Limb (tissue), 2 donors: ENCODE measurements around the gene MKKS.
"Not testable (repeated sequence)": the region's sequence is repeated elsewhere in the genome, so short reads cannot be mapped to it uniquely, and the experiment has no call there.

ENCODE experiments used
- DNase-seq, 2 donors: peaks; one replicate each; pipeline ENCODE4 v3.0.0-alpha.2; 2016; ENCODE audit errors: extremely low spot score in 2 of 2

MKKS gene

GRCh38 chr20:10415013-10415650, 18.9 kb downstream of the MKKS start:
- DNase-seq: no peak

- no peak for DNase-seq
Measured at GRCh38 chr20:10412591-10413408, 21.2 kb downstream of the MKKS start.

DNA sequence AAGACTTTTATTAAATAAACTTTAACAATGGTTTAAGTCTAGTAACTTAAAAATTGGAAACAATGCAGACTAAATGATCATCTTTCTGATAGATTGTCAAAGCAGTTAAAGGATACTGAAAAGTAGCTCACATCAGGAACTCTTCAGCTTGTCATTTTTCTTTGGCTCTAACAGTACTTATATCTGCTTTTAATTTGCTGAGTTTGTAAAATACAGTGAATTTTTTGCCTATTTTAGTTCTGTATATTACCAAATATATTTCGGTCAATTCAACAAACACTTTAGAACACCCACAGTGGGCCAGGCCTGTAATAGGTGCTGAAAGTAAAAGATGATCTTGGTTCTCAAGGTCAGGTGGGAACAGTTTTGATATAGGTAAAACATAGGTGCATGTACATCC, 22.3 kb downstream of the MKKS start:
- DNase-seq: no peak

GRCh38 chr20:10408108-10408813, 25.8 kb downstream of the MKKS start:
- DNase-seq: no peak

DNA sequence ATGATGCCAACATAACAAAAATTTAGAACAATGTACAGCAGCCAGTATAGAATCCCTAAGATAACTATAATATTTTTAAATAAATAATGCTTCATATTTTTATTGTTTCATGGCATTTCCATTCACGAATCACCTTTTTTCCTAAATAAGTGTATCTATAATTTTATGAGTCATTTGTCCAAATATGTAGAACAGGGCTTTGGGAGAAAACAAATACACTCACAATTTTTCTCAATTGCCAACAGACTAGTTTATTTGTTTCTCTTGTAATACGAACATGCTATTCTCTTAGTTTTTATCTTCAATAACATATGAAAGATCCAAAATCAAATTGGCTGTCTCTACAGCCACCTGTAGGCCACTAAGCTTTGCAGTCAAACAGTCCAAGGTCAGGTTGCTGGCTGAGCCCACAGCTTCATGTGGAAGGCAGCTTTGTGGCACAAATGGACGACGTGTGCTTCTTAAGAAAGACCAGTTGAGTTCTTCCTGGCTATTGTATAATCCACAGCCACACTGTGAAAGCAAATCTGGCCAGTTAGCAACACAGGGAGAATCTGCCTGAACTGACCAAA, 29.0 kb downstream of the MKKS start:
- no peak for DNase-seq

DNA sequence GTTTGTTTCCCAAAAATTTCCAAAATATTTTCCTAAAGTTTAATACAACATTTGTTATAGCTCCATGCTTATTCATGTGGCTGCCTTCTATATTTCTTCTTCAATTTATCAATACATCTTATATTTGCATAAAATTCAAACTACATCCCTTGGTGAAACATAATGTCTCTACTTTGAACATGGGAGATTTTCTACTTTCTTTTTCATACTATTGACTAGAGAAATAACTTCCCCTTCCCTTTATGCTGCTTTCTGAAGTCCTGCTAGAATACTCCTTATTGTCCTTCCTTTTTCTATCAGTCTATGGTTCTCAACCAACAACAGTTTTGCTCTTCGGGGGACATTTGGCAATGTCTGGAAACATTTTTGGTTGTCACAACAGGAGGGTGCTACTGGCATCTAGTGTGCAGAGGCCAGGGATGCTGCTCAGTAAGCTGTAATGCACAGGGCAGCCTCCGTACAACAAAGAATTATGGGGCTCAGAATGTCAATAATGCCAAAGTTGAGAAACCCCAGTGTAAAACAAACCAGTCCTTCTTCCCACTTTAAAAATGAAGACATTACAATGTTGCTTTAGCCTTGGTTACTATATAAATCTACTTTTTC, 29.9 kb downstream of the MKKS start:
- no peak for DNase-seq

DNA sequence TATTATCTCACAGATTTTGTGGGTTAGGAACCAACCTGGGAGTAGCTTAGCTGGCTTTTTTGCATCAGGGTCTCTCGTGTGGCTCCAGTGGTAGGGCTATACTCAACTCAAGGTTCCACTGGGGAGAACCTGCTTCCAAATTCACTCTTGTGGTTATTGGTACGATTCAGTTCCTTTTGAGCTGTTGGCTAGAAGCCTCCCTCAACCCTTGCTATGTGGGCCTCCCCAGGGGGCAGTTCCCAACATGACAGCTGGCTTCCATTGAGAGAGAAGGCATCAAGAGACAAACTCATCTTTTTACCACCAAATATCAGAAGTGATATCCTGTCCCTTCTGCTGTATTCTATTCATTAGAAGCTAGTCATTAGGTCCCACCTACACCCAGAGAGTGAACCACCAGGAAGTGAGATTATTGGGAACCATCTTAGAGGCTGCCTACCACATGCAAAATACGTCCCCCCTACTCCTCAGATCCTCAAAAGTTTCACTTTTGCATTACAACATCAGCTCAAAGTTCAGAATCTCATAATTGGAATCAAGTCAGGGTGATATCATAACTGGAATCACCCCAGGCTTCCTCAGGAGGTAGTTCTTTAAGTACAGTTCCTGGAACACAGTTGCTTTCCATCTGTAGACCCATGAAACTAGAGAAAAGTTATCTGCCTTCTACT, 30.9 kb downstream of the MKKS start:
- no peak for DNase-seq

DNA sequence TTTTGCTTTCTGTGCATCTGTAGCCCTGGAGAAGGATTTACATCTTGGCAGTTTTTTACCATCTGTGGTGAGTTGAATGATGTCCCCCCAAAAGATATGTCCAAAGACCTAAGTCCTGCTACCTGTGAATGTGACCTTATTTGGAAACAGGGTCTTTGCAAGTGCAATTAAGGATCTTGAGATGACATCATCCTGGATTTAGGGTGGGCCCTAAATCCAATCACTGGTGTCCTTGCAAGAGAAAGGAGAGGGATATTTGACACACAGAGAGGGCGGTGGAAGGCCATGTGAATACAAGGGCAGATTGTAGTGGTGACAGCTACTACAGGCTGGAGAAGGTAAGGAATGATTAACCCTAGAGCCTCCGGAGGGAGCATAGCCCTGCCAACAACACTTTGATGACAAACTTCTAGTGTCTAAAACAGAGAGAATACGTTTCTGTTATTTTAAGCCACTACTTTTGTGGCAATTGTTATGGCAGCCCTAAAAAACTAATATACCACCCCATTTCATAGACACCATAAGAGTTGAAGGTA, 35.1 kb downstream of the MKKS start:
- DNase-seq: no peak

DNA sequence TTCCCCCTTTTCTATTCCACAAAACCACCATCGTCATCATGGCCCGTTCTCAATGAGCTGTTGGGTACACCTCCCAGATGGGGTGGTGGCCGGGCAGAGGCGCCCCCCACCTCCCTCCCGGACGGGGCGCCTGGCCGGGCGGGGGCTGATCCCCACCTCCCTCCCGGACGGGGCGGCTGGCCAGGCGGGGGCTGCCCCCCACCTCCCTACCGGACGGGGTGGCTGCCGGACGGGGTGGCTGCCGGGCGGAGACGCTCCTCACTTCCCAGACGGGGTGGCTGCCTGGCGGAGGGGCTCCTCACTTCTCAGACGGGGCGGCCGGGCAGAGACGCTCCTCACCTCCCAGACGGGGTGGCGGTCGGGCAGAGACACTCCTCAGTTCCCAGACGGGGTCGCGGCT, 39.3 kb downstream of the MKKS start:
- not testable (repeated sequence) for DNase-seq

DNA sequence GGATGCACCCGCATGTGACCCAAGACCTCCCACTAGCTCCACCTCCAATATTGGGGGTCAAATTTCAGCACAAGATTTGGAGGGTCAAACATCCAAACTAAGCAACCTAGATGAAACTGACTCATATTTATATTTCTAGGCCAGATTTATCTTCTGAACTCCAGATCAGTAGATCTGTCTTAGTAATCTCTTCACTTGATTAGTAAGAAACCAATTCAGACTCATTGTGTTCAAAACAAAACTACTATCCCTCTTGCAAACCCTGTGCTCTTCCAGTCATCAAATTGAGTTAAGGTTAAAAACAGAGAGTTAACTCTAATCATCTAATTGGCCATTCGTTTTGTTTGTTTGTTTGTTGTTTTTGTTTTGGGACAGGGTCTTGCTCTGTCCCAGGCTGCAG, 43.3 kb downstream of the MKKS start:
- no peak for DNase-seq

- no peak for DNase-seq
Measured at GRCh38 chr20:10388597-10388996, 45.4 kb downstream of the MKKS start.

- DNase-seq: no peak
Measured at GRCh38 chr20:10387686-10388085, 46.3 kb downstream of the MKKS start.

GRCh38 chr20:10385850-10386544, 48.0 kb downstream of the MKKS start:
- no peak for DNase-seq

DNA sequence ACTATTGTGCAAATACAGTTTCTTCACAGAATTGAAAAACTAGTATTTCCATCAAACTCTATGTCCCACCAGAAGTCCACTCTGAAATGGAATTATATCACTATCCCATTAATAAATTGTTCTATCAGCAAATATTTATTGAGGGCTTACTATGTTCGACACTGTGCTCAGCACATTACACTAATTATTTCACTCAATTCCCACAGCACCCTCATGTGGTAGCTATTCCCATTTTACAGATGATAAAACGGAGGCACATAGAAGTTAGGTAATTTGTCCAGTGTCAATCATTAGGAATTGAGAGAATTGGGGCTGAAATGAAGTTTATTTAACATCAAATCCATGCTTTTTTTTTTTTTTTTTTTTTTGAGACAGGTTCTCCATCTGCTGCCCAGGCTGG, 52.5 kb downstream of the MKKS start:
- no peak for DNase-seq

- no peak for DNase-seq
Measured at GRCh38 chr20:10379761-10380160, 54.3 kb downstream of the MKKS start.

DNA sequence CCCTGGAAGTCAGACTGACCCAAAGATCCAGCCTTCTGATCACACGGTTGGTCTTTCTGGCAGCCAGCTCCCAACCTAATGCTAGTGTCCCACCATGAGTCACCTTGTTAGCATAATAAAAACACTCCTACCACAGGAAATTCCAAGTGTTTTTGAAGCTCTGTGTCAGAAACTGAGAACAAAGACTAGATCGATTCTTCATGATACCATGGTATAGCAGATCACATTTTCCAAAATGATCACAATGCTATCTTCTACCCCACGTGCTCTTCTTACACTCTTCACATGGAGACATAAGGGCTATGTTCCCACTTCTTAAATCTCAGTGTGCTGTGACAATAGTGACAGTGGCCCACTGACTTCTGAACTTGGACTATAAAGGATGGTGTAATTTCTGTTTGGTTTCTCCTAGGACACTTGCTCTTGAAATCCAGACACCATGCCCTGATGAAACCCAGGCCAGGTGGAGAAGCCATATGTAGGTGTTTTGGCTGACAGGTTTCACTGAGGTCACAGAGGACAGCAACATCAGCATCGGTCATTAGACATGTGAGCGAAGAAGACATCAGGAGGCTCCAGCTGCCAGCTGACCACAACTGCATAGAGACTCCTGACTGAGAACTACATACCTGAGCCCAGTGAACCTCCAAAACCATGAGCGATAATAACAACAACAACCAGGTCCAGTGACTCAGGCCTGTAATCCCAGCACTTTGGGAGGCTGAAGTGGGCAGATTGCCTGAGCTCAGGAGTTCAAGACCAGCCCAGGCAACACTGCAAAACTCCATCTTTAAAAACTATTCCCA, 57.5 kb downstream of the MKKS start:
- no peak for DNase-seq

DNA sequence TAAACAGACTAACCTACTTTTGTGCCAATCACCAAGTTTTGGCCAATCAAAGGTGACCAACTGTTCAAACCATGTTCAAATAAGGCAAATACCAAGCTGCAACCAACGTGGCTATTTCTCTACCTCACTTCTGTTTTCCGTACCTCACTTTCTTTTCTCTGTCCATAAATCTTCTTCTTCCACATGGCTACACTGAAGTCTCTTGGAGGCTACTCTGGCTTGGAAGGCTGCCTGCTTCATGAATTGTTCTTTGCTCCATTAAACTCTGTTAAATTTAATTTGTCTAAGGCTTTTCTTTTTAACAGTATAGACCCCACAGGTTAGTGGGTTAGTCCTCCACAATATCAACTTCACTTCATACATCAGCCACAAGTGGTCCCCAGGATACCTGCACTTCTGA, 58.8 kb downstream of the MKKS start:
- no peak for DNase-seq

DNA sequence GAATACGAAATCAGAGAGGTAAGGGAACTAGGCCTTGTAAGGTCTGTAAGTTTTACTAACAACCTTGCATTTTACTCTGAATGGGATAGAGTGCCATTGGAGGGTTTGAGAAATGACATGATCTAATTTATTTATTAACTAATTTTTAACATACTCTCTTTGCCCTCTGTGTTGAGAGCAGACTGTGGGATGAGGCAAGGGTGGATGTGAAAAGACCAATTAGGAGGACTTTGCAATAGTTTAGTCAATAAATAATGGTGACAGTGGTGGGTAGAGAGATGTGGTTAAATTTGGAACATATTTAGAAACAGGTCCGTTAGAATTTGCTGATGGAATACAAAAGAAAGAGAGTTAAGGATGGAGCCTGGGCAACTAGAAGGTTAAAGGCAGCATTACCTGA, 60.0 kb downstream of the MKKS start:
- no peak for DNase-seq

DNA sequence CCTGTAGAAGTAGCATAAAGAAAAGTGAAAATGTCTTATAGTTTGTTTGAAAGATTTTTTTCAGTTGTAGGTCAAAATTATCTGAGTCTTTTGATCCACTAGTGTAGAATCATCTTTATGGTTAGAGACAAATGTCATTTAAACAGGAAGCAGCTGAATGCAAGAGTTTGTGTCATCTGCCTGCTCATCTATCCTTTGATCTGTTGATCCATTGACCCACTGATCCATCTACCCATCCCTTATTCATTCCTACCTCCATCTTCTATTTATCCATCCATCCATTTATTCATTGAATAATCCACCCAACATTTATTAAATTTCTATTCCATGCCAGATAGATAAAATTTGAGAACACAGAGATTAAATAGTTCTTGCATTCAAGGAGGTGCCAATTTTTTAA, 62.6 kb downstream of the MKKS start:
- no peak for DNase-seq
